HUES48 (cell line): Measurements from ENCODE around the gene ZNF14.

Source experiments
- H3K27ac ChIP-seq: one replicate; pipeline ENCODE4 v1.7.0; 2013; ENCODE audit warnings: low read depth, low read length, inconsistent platforms
- H3K27me3 ChIP-seq: 2 replicates; pipeline ENCODE4 v1.6.1; 2013; ENCODE audit warnings: mild to moderate bottlenecking, low read length; ENCODE audit not compliant: control insufficient read depth, insufficient read depth
- H3K36me3 ChIP-seq: 2 replicates; pipeline ENCODE4 v1.6.1; 2013; ENCODE audit warnings: low read length; ENCODE audit not compliant: control insufficient read depth, insufficient read depth
- H3K4me1 ChIP-seq: 2 replicates; pipeline ENCODE4 v1.6.1; 2013; ENCODE audit warnings: mild to moderate bottlenecking, low read length; ENCODE audit not compliant: control insufficient read depth, insufficient read depth
- H3K4me3 ChIP-seq: 2 replicates; pipeline ENCODE4 v1.5.1; 2013; ENCODE audit warnings: mild to moderate bottlenecking, low read depth, low read length
- H3K9ac ChIP-seq: 2 replicates; pipeline ENCODE4 v1.6.1; 2013; ENCODE audit warnings: mild to moderate bottlenecking, low read depth, low read length, moderate library complexity
- H3K9me3 ChIP-seq: 2 replicates; pipeline ENCODE4 v1.6.1; 2013; ENCODE audit warnings: low read length; ENCODE audit not compliant: control insufficient read depth, insufficient read depth

The ZNF14 gene

GRCh38 chr19:19752760-19753403, 20.0 kb upstream of the ZNF14 start:
- no peak overlapping the region for H3K27ac ChIP-seq
- H3K4me3 ChIP-seq = no peak overlapping the region
- H3K36me3 ChIP-seq = no peaks in the 10 kb centered on the region
- H3K27me3 ChIP-seq = no peaks in the 10 kb centered on the region
- H3K4me1 ChIP-seq = no peaks in the 10 kb centered on the region
- no peak overlapping the region for H3K9ac ChIP-seq
- H3K9me3 ChIP-seq = peaks cover 5% of the 10 kb centered on the region; the same call in 1 of the 2 replicates

DNA sequence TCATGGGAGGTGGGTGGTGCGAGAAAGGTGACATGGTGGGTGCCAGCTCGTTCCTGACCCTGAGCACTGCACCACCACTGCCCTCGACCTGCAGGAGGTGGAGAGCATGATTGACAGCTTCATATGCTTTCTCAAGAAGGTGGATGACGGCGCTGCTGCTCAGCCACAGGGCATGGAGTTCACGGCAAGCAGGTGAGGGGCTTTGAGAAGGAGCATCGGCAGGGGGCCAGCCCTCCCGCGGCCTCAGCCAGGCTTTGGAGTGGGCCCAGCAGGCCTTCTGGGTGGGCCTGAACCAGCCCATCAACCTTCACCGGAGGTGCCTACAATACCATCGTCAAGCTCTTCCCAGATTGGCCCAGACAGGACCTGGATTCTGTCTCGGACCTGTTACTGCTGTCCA, 18.9 kb upstream of the ZNF14 start:
- Histone ChIP-seq H3K4me1 (no peaks in the 10 kb centered on the region), H3K27me3 (no peaks in the 10 kb centered on the region), H3K27ac (no peak overlapping the region), H3K36me3 (no peaks in the 10 kb centered on the region), H3K9me3 (peaks cover 5% of the 10 kb centered on the region; the same call in 1 of the 2 replicates), H3K4me3 (no peak overlapping the region), H3K9ac (no peak overlapping the region)

GRCh38 chr19:19750842-19751790, 18.2 kb upstream of the ZNF14 start:
- no peak overlapping the region for H3K4me3 ChIP-seq
- peaks cover 5% of the 10 kb centered on the region; the same call in 1 of the 2 replicates for H3K9me3 ChIP-seq
- no peak overlapping the region for H3K27ac ChIP-seq
- H3K27me3 ChIP-seq = no peaks in the 10 kb centered on the region
- H3K4me1 ChIP-seq = no peaks in the 10 kb centered on the region
- H3K9ac ChIP-seq = no peak overlapping the region
- H3K36me3 ChIP-seq = no peaks in the 10 kb centered on the region

DNA sequence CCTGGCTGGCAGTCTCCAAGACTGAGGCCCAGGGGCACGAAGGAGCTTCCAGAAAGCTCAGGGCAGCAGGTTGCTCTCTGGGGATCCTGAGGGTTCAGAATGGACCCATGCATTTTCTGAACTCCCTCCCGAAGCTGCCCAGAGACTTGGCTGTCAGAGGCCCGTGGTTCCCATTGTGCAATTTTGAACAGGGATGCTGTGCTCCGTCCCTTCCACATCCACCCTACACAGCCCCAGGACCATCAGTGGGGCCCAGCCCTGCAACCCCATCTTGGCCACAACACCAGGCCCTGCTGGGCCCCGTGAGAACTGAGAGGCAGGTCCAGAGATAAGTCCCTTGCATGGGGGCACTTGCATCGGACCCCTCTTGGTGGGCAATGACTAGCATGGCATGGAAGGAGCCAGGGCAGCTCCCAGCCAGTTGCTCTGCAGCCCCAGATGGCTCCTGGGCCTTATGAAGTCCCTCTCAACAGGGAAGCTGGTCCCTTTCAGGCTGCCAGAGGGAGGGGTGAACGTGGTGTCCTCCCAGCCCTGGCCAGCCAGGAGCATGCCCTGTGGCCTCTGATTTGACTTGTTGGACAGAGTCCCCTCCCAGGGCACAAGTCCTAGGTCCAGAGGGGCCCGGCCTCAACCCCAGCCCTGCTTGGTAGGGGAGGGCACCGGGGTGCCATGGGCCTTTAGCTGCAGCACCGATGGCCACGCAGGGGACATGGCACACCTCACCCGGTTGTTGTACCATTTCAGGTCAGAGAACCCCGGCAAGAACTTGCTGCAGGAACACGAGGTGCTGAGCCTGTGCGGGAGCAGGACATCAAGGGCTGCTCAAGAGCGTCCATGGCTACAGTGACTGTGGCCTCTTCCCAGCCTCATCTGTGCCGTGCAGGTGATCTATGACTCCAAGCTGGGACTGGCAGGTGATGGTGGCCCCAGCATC, 17.3 kb upstream of the ZNF14 start:
- H3K27ac ChIP-seq = no peak overlapping the region
- H3K4me3 ChIP-seq = no peak overlapping the region
- H3K36me3 ChIP-seq = no peaks in the 10 kb centered on the region
- no peaks in the 10 kb centered on the region for H3K4me1 ChIP-seq
- H3K9ac ChIP-seq = no peak overlapping the region
- no peaks in the 10 kb centered on the region for H3K27me3 ChIP-seq
- H3K9me3 ChIP-seq = peaks cover 5% of the 10 kb centered on the region; the same call in 1 of the 2 replicates

DNA sequence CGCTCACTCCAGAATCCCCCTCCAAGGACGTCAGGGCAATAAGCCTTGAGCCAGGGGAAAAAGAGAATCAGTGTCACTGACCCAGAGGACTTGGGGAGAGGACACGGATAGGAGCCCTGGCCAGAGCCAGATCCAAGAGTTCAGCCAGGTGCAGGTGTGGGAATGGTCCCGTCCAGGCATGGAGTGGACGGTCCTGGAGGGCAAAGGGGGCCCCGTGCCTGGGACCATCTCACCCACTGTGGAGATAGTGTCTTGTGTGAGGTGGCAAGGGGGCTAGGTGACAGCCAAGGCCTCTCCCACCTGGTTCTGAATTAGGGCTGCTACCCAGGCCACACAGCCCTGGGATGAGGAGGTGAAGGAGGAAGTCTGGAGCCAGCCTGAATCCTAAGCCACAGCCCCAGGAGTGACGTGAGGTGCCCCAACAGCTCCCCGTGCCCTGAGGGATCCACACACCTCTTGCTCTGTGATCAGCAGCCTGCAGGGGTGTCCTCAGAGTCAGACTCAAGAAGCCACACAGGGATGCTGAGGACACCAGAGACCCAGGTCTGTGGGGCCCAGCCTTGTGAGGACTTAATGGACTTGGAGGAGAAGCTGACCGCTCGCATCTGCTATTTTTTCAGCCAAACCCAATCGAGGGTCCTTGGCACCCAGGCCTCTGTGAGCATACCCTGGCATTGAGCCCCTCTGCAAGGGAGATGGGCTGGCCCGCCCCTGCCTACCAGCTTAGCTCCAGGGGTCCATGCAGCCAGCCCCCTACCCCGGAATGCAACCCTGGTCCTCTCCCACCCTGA, 16.4 kb upstream of the ZNF14 start:
- Histone ChIP-seq H3K27me3 (no peaks in the 10 kb centered on the region), H3K4me3 (no peak overlapping the region), H3K36me3 (no peaks in the 10 kb centered on the region), H3K27ac (no peak overlapping the region), H3K9ac (no peak overlapping the region), H3K9me3 (0 out of 2 replicates have a peak, but pooled peaks cover 5% of the 10 kb centered on the region), H3K4me1 (no peaks in the 10 kb centered on the region)

- Histone ChIP-seq H3K9me3 (0 out of 2 replicates have a peak, but pooled peaks cover 5% of the 10 kb centered on the region), H3K27me3 (no peaks in the 10 kb centered on the region), H3K9ac (no peak overlapping the region), H3K27ac (no peak overlapping the region), H3K4me1 (no peaks in the 10 kb centered on the region), H3K36me3 (no peaks in the 10 kb centered on the region), H3K4me3 (no peak overlapping the region)
Measured at GRCh38 chr19:19748249-19748938, 15.5 kb upstream of the ZNF14 start.

DNA sequence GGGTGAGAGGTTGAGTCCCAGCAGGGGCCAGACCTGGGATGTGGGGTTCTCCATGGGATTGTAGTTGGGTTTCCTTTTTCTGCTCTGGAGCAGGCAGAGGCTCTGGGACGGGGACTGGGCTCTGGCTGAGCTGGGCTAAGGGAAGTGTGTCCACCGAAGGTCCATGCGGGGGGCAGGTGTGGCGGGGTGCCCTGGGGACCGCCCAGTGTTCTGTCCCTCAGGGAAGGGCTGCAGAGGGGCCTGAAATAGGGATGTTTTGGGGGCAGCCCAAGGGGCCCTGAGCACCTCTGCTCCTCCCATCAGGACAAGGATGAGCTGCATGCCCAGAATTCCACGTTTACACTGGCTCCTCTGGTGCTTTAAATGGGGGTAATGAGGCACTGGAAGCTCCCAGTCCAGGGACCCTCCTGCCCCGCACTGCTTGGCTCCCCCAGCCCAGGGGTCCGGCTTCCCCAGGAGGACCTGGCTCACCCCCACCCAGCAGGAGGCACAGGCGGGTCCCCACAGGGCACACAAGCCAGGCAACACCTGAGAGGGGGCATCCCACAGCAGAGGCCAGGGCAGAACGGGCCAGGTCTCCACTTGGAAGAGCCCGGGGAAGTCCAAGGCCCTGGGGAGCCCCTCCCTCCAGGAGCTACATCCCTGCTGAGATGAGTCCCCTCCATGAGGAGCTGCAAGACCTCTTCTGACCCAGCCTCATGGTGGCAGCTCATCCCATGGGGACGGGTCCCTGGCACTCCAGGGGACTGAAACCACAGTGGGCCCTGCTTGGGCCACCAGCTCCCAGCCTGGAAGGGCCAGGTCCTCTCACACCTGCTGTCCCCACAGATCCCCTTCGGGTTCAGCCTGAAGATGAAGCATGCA, 14.7 kb upstream of the ZNF14 start:
- no peak overlapping the region for H3K4me3 ChIP-seq
- 0 out of 2 replicates have a peak, but pooled peaks cover 5% of the 10 kb centered on the region for H3K9me3 ChIP-seq
- H3K27ac ChIP-seq = no peak overlapping the region
- no peak overlapping the region for H3K9ac ChIP-seq
- no peaks in the 10 kb centered on the region for H3K4me1 ChIP-seq
- no peaks in the 10 kb centered on the region for H3K36me3 ChIP-seq
- H3K27me3 ChIP-seq = no peaks in the 10 kb centered on the region

DNA sequence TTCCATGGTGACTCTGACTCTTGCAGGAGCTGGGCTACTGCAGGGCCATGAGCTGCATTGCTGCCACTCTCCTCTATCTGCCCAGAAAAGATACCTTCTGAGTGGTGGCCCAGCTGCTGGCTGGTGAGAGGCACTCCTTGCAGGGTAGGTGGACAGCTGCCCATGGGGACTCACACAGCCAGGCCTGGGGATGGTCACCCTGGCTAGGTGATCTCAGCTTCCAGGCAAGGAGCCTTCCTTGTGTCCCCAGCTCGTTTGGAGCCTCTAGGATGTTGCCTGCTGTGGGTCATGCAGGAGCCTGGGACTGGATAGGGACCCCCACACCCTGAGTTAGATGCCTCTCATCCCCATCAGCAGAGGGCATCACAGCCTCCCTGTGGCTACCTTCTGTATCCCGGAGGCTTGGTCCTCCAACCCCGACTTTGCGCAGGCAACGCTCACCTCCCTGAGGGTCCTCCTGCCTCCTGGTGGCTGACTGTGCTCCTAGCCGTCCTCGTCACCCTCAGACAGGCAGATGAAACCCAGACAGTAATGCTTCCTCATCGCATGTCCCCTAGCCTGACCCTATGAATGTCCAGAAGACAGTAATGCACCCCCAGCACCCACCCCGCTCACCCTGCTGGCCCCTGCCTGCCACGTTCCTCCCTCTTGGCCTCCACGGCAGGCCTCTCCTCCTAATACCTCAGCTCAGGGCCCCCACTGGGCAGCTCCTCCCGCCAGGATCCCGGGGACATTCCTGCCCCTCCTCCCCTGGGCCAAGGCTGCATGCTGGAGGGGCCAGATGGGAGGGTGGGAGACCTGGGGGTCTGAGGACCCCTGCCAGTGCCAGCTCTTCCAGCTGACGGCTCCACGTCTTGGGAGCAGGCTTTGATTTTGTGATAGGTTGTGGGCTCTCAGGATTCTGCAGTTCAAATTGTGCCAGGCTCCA, 13.6 kb upstream of the ZNF14 start:
- H3K4me1 ChIP-seq = no peaks in the 10 kb centered on the region
- no peak overlapping the region for H3K27ac ChIP-seq
- no peaks in the 10 kb centered on the region for H3K36me3 ChIP-seq
- 0 out of 2 replicates have a peak, but pooled peaks cover 5% of the 10 kb centered on the region for H3K9me3 ChIP-seq
- no peak overlapping the region for H3K4me3 ChIP-seq
- no peak overlapping the region for H3K9ac ChIP-seq
- H3K27me3 ChIP-seq = no peaks in the 10 kb centered on the region
